MM.1S (cell line): ENCODE measurements around the gene MSL1.

Experiments
- DNase-seq: peaks from one replicate; pipeline ENCODE4 v3.0.0-alpha.2; 2015
- H2AFZ ChIP-seq: fragments of 300-600 bp; sonication (generic); 2 replicates; pipeline ENCODE4 v1.6.0; 2016; ENCODE audit warnings: antibody characterized with exemption, low read length
- H3F3A ChIP-seq: fragments of 300-600 bp; sonication (generic); 2 replicates; pipeline ENCODE4 v1.6.1; 2016; ENCODE audit warnings: mild to moderate bottlenecking, antibody characterized with exemption, low read length, moderate library complexity, mixed read lengths; ENCODE audit not compliant: insufficient read depth
- H3K27ac ChIP-seq: fragments of 300-600 bp; sonication (generic); 2 replicates; pipeline ENCODE4 v1.5.1; 2016; ENCODE audit warnings: mild to moderate bottlenecking, low read length
- H3K27me3 ChIP-seq: fragments of 300-600 bp; sonication (generic); replicated peaks from 2 replicates; pipeline ENCODE4 v1.6.0; 2016; ENCODE audit warnings: low read length; ENCODE audit not compliant: insufficient read depth
- H3K36me3 ChIP-seq: fragments of 300-600 bp; sonication (generic); replicated peaks from 2 replicates; pipeline ENCODE4 v1.6.1; 2016; ENCODE audit warnings: mild to moderate bottlenecking, low read length, mixed read lengths; ENCODE audit not compliant: insufficient read depth
- H3K4me1 ChIP-seq: fragments of 300-600 bp; sonication (generic); 2 replicates; pipeline ENCODE4 v1.6.1; 2016; ENCODE audit warnings: low read length, mixed read lengths
- H3K4me2 ChIP-seq: fragments of 300-600 bp; sonication (generic); 2 replicates; pipeline ENCODE4 v1.6.0; 2016; ENCODE audit warnings: low read depth, low read length
- H3K4me3 ChIP-seq: fragments of 300-600 bp; sonication (generic); 2 replicates; pipeline ENCODE4 v1.5.1; 2016; ENCODE audit warnings: low read length, mixed read lengths
- H3K79me2 ChIP-seq: fragments of 300-600 bp; sonication (generic); 2 replicates; pipeline ENCODE4 v1.6.1; 2016; ENCODE audit warnings: mixed run types, low read length, mixed read lengths
- H3K9ac ChIP-seq: fragments of 300-600 bp; sonication (generic); 2 replicates; pipeline ENCODE4 v1.6.1; 2016; ENCODE audit warnings: low read length, mixed read lengths
- H3K9me2 ChIP-seq: fragments of 300-600 bp; sonication (generic); replicated peaks from 2 replicates; pipeline ENCODE4 v1.6.1; 2016; ENCODE audit warnings: mild to moderate bottlenecking, low read length, mixed read lengths; ENCODE audit not compliant: insufficient read depth
- H3K9me3 ChIP-seq: fragments of 300-600 bp; sonication (generic); replicated peaks from 2 replicates; pipeline ENCODE4 v1.6.1; 2016; ENCODE audit warnings: mild to moderate bottlenecking, low read length, mixed read lengths; ENCODE audit not compliant: insufficient read depth
- H4K20me1 ChIP-seq: fragments of 300-600 bp; sonication (generic); 2 replicates; pipeline ENCODE4 v1.6.1; 2016; ENCODE audit warnings: mild to moderate bottlenecking, low read length, moderate library complexity, mixed read lengths; ENCODE audit not compliant: insufficient read depth
- EZH2 ChIP-seq: fragments of 300-600 bp; sonication (generic); optimal IDR thresholded peaks from 2 replicates; pipeline ENCODE3; 2017; ENCODE audit warnings: low read depth, mild to moderate bottlenecking, antibody characterized with exemption, low read length, mixed read lengths
- EZH2phosphoT487 ChIP-seq: fragments of 300-600 bp; sonication (generic); IDR thresholded peaks from 2 replicates; pipeline ENCODE4 v1.6.1; 2018; ENCODE audit warnings: antibody characterized with exemption, low read length
- TF ChIP-seq, protein P1 (sequence below): fragments of 300-600 bp; sonication (generic); IDR thresholded peaks from 2 replicates; pipeline ENCODE4 v1.5.1; 2016; ENCODE audit warnings: antibody characterized with exemption, low read length, mixed read lengths

The MSL1 gene

GRCh38 chr17:40090237-40091119 is 31.3 kb upstream of the MSL1 start:
- Histone ChIP-seq H3K9ac (no peak overlapping the region), H3K36me3 (no peaks in the 10 kb centered on the region), H3K27ac (no peak overlapping the region)

DNA sequence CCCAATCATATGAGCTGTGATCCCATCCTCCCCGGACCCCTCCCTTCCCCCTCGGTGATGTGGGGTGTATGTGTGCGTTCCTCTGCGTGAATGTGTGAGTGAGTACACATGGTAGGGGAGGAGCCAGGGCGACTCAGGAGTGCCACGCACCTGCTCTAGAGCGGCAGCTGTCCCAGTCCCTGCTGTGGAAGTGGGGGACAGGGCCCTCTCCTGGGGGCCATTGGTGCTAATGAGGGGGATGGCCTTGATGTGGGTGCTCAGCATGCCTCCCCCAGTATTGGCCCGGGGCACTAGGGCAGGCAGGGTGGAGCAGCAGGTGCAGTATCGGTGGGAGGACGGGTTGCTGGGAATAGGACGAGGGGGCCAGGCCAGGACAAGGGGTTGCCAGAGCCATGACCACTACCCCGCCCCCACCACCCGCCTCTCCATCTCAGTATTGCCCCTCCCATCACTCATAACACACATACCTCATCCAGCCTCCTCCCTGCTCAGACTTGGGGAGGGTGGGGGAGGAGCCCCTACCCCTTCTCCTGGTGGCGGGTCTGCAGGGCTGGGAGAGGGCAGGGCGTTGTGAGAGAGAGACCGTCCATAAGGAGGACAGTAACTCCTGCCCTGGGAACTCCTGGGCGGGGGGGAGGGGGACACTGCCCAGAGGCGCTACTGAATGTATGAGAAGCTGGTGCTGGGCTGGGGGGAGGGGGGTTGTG is 29.9 kb upstream of the MSL1 start:
- no peak for DNase-seq
- Histone ChIP-seq H3K27ac (no peak overlapping the region), H3K9me3 (no peaks in the 10 kb centered on the region), H3K9ac (no peak overlapping the region), H3K36me3 (no peaks in the 10 kb centered on the region), H3K4me3 (no peak overlapping the region), H3K4me2 (no peak overlapping the region), H3F3A (peaks cover 16% of the 10 kb centered on the region), H4K20me1 (no peaks in the 10 kb centered on the region), H2AFZ (no peak overlapping the region), H3K4me1 (peaks cover 17% of the 10 kb centered on the region), H3K9me2 (no peaks in the 10 kb centered on the region), H3K79me2 (peaks cover 11% of the 10 kb centered on the region), H3K27me3 (no peaks in the 10 kb centered on the region)
- no peak for TF ChIP-seq EZH2phosphoT487
- TF ChIP-seq, protein P1, sequence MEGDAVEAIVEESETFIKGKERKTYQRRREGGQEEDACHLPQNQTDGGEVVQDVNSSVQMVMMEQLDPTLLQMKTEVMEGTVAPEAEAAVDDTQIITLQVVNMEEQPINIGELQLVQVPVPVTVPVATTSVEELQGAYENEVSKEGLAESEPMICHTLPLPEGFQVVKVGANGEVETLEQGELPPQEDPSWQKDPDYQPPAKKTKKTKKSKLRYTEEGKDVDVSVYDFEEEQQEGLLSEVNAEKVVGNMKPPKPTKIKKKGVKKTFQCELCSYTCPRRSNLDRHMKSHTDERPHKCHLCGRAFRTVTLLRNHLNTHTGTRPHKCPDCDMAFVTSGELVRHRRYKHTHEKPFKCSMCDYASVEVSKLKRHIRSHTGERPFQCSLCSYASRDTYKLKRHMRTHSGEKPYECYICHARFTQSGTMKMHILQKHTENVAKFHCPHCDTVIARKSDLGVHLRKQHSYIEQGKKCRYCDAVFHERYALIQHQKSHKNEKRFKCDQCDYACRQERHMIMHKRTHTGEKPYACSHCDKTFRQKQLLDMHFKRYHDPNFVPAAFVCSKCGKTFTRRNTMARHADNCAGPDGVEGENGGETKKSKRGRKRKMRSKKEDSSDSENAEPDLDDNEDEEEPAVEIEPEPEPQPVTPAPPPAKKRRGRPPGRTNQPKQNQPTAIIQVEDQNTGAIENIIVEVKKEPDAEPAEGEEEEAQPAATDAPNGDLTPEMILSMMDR: no peak
- TF ChIP-seq EZH2: no peak

More at GRCh38 chr17:40090237-40091119, 31.3 kb upstream of the MSL1 start:
- Histone ChIP-seq H3K4me2 (no peak overlapping the region), H3F3A (peaks cover 5% of the 10 kb centered on the region; the same call in 1 of the 2 replicates), H3K4me1 (peaks cover 7% of the 10 kb centered on the region), H3K27me3 (no peaks in the 10 kb centered on the region), H3K9me3 (no peaks in the 10 kb centered on the region), H4K20me1 (no peaks in the 10 kb centered on the region), H3K79me2 (peaks cover 7% of the 10 kb centered on the region; the same call in 1 of the 2 replicates), H3K4me3 (no peak overlapping the region), H3K9me2 (no peaks in the 10 kb centered on the region), H2AFZ (no peak overlapping the region)
- TF ChIP-seq EZH2phosphoT487: no peak
- TF ChIP-seq, protein P1: no peak
- DNase-seq: no peak

GRCh38 chr17:40092581-40092980 is 29.2 kb upstream of the MSL1 start:
- Histone ChIP-seq H2AFZ (no peak overlapping the region), H3K9ac (no peak overlapping the region), H3K9me3 (no peaks in the 10 kb centered on the region), H3F3A (peaks cover 23% of the 10 kb centered on the region), H3K79me2 (peaks cover 18% of the 10 kb centered on the region), H3K9me2 (no peaks in the 10 kb centered on the region), H3K27me3 (no peaks in the 10 kb centered on the region), H3K36me3 (no peaks in the 10 kb centered on the region), H3K4me2 (no peak overlapping the region), H3K4me1 (peaks cover 25% of the 10 kb centered on the region), H3K4me3 (no peak overlapping the region), H4K20me1 (no peaks in the 10 kb centered on the region), H3K27ac (no peak overlapping the region)
- no peak for TF ChIP-seq EZH2phosphoT487
- TF ChIP-seq EZH2: no peak
- TF ChIP-seq, protein P1: no peak
- DNase-seq: no peak
